H1 (cell line): Measurements from ENCODE around the gene RPL28. TPM values are rescaled to one million over a fixed set of nuclear protein-coding genes. Genes with fewer than 3 reads are reported as not detected.
A peak's percentile ranks its signal among the peaks of the same experiment; 100 is the strongest.

Source experiments
- CTCF ChIA-PET: fragments of 300-600 bp; sonication (Branson Sonifier 250); formaldehyde crosslinking; loops from one replicate; lab custom pipeline; 2021; ENCODE audit not compliant: partially characterized antibody; lab: Charles Lee
- POLR2A ChIA-PET: fragments of 300-600 bp; sonication (Branson Sonifier 250); formaldehyde crosslinking; loops from one replicate; lab custom pipeline; 2021; ENCODE audit warnings: inconsistent platforms; ENCODE audit not compliant: partially characterized antibody; lab: Charles Lee
- DNase-seq, 2 experiments: peaks; one replicate each; pipeline versions ENCODE4 v3.0.0 to v3.0.0-alpha.2; 2010 to 2022; ENCODE audit warnings: low spot score in 2 of 2, low read depth in 1 of 2, mixed read lengths in 1 of 2
- FAIRE-seq: peaks from 2 replicates; lab custom pipeline; 2011; peaks lifted over from hg19 to GRCh38; lab: Jason Lieb, UNC
- H2AFZ ChIP-seq: 2 replicates; pipeline ENCODE4 v1.8.1; 2012; ENCODE audit warnings: low read length, inconsistent platforms
- H2AK5ac ChIP-seq: 2 replicates; pipeline ENCODE4 v1.6.1; 2013; ENCODE audit warnings: low read depth, low read length
- H2BK120ac ChIP-seq: replicated peaks from 2 replicates; pipeline ENCODE3; 2013; ENCODE audit warnings: low read depth, low read length, inconsistent platforms
- H2BK12ac ChIP-seq: 2 replicates; pipeline ENCODE4 v1.6.1; 2013; ENCODE audit warnings: low read depth, low read length
- H2BK15ac ChIP-seq: 2 replicates; pipeline ENCODE4 v1.6.1; 2013; ENCODE audit warnings: low read length
- H2BK20ac ChIP-seq: 2 replicates; pipeline ENCODE4 v1.6.1; 2013; ENCODE audit warnings: low read length
- H2BK5ac ChIP-seq: 2 replicates; pipeline ENCODE4 v1.6.1; 2013; ENCODE audit warnings: low read depth, low read length
- H3K14ac ChIP-seq: 2 replicates; pipeline ENCODE4 v1.6.1; 2013; ENCODE audit warnings: inconsistent platforms; ENCODE audit not compliant: insufficient read length
- H3K18ac ChIP-seq: 2 replicates; pipeline ENCODE4 v1.6.1; 2013; ENCODE audit warnings: low read length; ENCODE audit errors: extremely low read depth
- H3K23ac ChIP-seq: 2 replicates; pipeline ENCODE4 v1.6.1; 2013; ENCODE audit warnings: inconsistent platforms; ENCODE audit not compliant: insufficient read length
- H3K23me2 ChIP-seq: 2 replicates; pipeline ENCODE4 v1.6.1; 2013; ENCODE audit warnings: low read depth, low read length
- H3K27ac ChIP-seq: 2 replicates; pipeline ENCODE4 v1.6.1; 2011; ENCODE audit warnings: low read depth, low read length, inconsistent platforms
- H3K27me3 ChIP-seq, 4 experiments: replicated peaks in 1 of 4; 1 replicate in 1 of 4; 2 replicates in 3 of 4; pipeline versions ENCODE4 v1.6.1 to v1.8.1; 2011 to 2013; ENCODE audit warnings: low read length in 3 of 4, mild to moderate bottlenecking in 3 of 4, inconsistent platforms in 2 of 4, mixed read lengths in 2 of 4, moderate library complexity in 1 of 4; ENCODE audit not compliant: control insufficient read depth in 3 of 4, insufficient read depth in 3 of 4; ENCODE audit errors: extremely low read depth in 1 of 4
- H3K36me3 ChIP-seq, 4 experiments: 2 replicates each; pipeline versions ENCODE4 v1.6.1 to v1.8.1; 2011 to 2013; ENCODE audit warnings: mild to moderate bottlenecking in 4 of 4, low read length in 3 of 4, moderate library complexity in 2 of 4, control low read depth in 1 of 4, inconsistent platforms in 1 of 4; ENCODE audit not compliant: insufficient read depth in 4 of 4, control insufficient read depth in 2 of 4
- H3K4ac ChIP-seq: replicated peaks from 2 replicates; pipeline ENCODE3; 2013; ENCODE audit warnings: low read length, low read depth, mixed read lengths, inconsistent platforms; ENCODE audit not compliant: insufficient read length
- H3K4me1 ChIP-seq, 4 experiments: replicated peaks in 1 of 4; 1 replicate in 1 of 4; 2 replicates in 3 of 4; pipeline versions ENCODE4 v1.6.1 to v1.8.1; 2011 to 2013; ENCODE audit warnings: low read length in 3 of 4, inconsistent platforms in 2 of 4, mixed read lengths in 1 of 4; ENCODE audit not compliant: insufficient read depth in 4 of 4, control insufficient read depth in 3 of 4
- H3K4me2 ChIP-seq, 2 experiments: 2 replicates each; pipeline versions ENCODE4 v1.6.1 to v1.8.1; 2011 to 2013; ENCODE audit warnings: low read depth in 2 of 2, low read length in 2 of 2, control low read depth in 1 of 2, inconsistent platforms in 1 of 2, mild to moderate bottlenecking in 1 of 2; ENCODE audit not compliant: insufficient read depth in 1 of 2
- H3K4me3 ChIP-seq, 4 experiments: fragments of 200-600, 300-600 bp in 1 of 4; sonication (generic), shearing (Covaris generic), sonication (Bioruptor Twin) in 1 of 4; 2 replicates each; pipeline versions ENCODE4 v1.5.1 to v1.8.1; 2011 to 2016; ENCODE audit warnings: low read length in 4 of 4, low read depth in 3 of 4, control low read depth in 2 of 4, inconsistent platforms in 2 of 4, mild to moderate bottlenecking in 2 of 4, mixed read lengths in 1 of 4, moderate library complexity in 1 of 4; ENCODE audit not compliant: insufficient read depth in 2 of 4; ENCODE audit errors: extremely low read depth in 1 of 4
- H3K56ac ChIP-seq: replicated peaks from 2 replicates; pipeline ENCODE3; 2013; ENCODE audit warnings: low read depth, mild to moderate bottlenecking, mixed read lengths, low read length, inconsistent platforms; ENCODE audit not compliant: insufficient read length
- H3K79me1 ChIP-seq: 2 replicates; pipeline ENCODE4 v1.6.1; 2013; ENCODE audit warnings: low read depth, low read length, control low read depth
- H3K79me2 ChIP-seq, 2 experiments: 2 replicates each; pipeline versions ENCODE4 v1.6.1 to v1.8.1; 2012 to 2013; ENCODE audit warnings: low read length in 2 of 2, mild to moderate bottlenecking in 2 of 2, inconsistent platforms in 1 of 2; ENCODE audit not compliant: insufficient read depth in 2 of 2, control insufficient read depth in 1 of 2
- H3K9ac ChIP-seq, 4 experiments: replicated peaks in 1 of 4; 1 replicate in 1 of 4; 2 replicates in 3 of 4; pipeline versions ENCODE4 v1.6.1 to v1.8.1; 2011 to 2013; ENCODE audit warnings: low read depth in 3 of 4, low read length in 3 of 4, control low read depth in 2 of 4, mild to moderate bottlenecking in 2 of 4, moderate library complexity in 2 of 4, inconsistent platforms in 1 of 4; ENCODE audit errors: extremely low read depth in 1 of 4
- H3K9me3 ChIP-seq, 2 experiments: 2 replicates each; pipeline versions ENCODE4 v1.6.1 to v1.8.1; 2012 to 2013; ENCODE audit warnings: mild to moderate bottlenecking in 2 of 2, moderate library complexity in 2 of 2, control low read depth in 1 of 2, inconsistent platforms in 1 of 2, low read depth in 1 of 2, low read length in 1 of 2, mixed read lengths in 1 of 2; ENCODE audit not compliant: insufficient read depth in 2 of 2
- H4K20me1 ChIP-seq, 2 experiments: replicated peaks in 1 of 2; 2 replicates each; pipeline versions ENCODE3 to v1.8.1; 2011 to 2013; ENCODE audit warnings: inconsistent platforms in 2 of 2, low read length in 2 of 2, mild to moderate bottlenecking in 1 of 2; ENCODE audit not compliant: insufficient read depth in 2 of 2, control insufficient read depth in 1 of 2
- H4K5ac ChIP-seq: 2 replicates; pipeline ENCODE4 v1.6.1; 2013; ENCODE audit warnings: low read length, low read depth, mixed read lengths, inconsistent platforms; ENCODE audit not compliant: insufficient read length
- H4K8ac ChIP-seq: 2 replicates; pipeline ENCODE4 v1.8.0; 2013; ENCODE audit warnings: mild to moderate bottlenecking, moderate library complexity, low read length, inconsistent platforms; ENCODE audit not compliant: insufficient read depth; ENCODE audit errors: extremely low read depth
- H4K91ac ChIP-seq: replicated peaks from 2 replicates; pipeline ENCODE3; 2013; ENCODE audit warnings: low read length, mixed read lengths, inconsistent platforms; ENCODE audit not compliant: insufficient read length
- BRCA1 ChIP-seq: IDR thresholded peaks from 2 replicates; pipeline ENCODE4 v1.6.1; 2012; ENCODE audit warnings: low read depth, low read length, improper control_type of control experiment
- KDM1A ChIP-seq: fragments of 200-600, 300-600 bp; sonication (generic); IDR thresholded peaks from 2 replicates; pipeline ENCODE4 v1.7.1; 2016; ENCODE audit warnings: mild to moderate bottlenecking, low read length, borderline replicate concordance
- POLR2A ChIP-seq, 2 experiments: IDR thresholded peaks; 1 replicate in 1 of 2; 2 replicates in 1 of 2; pipeline ENCODE4 v1.6.1; 2011; ENCODE audit warnings: low read depth in 2 of 2, low read length in 2 of 2, mild to moderate bottlenecking in 2 of 2; ENCODE audit errors: control extremely low read depth in 1 of 2
- WGBS, 2 experiments: shearing (Covaris generic) in 1 of 2; methylation state at CpG; one replicate each; pipeline versions ENCODE4 v1.1.6 to v1.1.7; 2013 to 2015; ENCODE audit warnings: low lambda C conversion rate in 2 of 2, mixed read lengths in 2 of 2, inconsistent platforms in 1 of 2, low coverage in 1 of 2, missing lambda C conversion rate in 1 of 2; ENCODE audit not compliant: insufficient replicate concordance in 2 of 2, insufficient coverage in 1 of 2, insufficient read length in 1 of 2; ENCODE audit errors: extremely low coverage in 1 of 2, missing lambda C conversion rate in 1 of 2; 5-methylcytosine and 5-hydroxymethylcytosine counted together
- polyA plus RNA-seq, 7 experiments: library from polyadenylated mRNA; depleted of rRNA in 3 of 7; stranded (reverse) in 5 of 7; unstranded in 2 of 7; fragments of >200 nt in 5 of 7; fragments of 200-250 nt in 2 of 7; gene quantifications; 1 replicate in 5 of 7; 2 replicates in 1 of 7; 4 replicates in 1 of 7; pipeline versions ENCODE4 v1.2.1 to v1.2.3, GENCODE V29; 2011 to 2013; ENCODE audit warnings: missing spikeins in 2 of 7, mixed read lengths in 2 of 7
- total RNA-seq: library from RNA; stranded (reverse); fragmentation: NEBNext Ultra II Directional; extraction: Animal tissue kit (Norgen Biotek cat#: 25700); gene quantifications from 2 replicates; pipeline ENCODE4 v1.2.1, GENCODE V29; 2021

Gene RPL28
- total and polyA plus RNA-seq, 2 of the 8 experiments (the other 6 are each of a cell fraction or from before 2014, with no cell fraction given) = 2,123 to 8,402 TPM

GRCh38 chr19:55439052-55439451 is 53.3 kb downstream of the RPL28 start:
- no peak overlapping the region for H3K56ac ChIP-seq
- no peak overlapping the region for H4K5ac ChIP-seq
- H3K4me3 ChIP-seq = no peak overlapping the region
- no peak overlapping the region for H3K18ac ChIP-seq
- no peak for FAIRE-seq
- H3K27ac ChIP-seq = no peak overlapping the region
- H2AK5ac ChIP-seq = 0 out of 2 replicates have a peak overlapping the region, but pooled peaks have one; percentile 60
- no peaks in the 10 kb centered on the region for H3K79me2 ChIP-seq
- no peak for DNase-seq
- ChIA-PET POLR2A (interaction anchor here (0.7 to 4.0 kb wide), 3 partner anchors 10 to 217 kb away, joined by 3 to 48 read pairs (median 4); partner anchors contain the start of gene UBE2S), CTCF (interaction anchor here (0.8 to 1.3 kb wide), 3 partner anchors 21 to 150 kb away, joined by 3 to 5 read pairs (median 3); no protein-coding TSS in a partner anchor)
- no peak overlapping the region for H2AFZ ChIP-seq
- H3K4me1 ChIP-seq = peaks cover 6 to 21% (median 9%) of the 10 kb centered on the region in 4 experiments
- no peak overlapping the region for H4K91ac ChIP-seq
- H3K23ac ChIP-seq = no peak overlapping the region
- no peak overlapping the region for H3K4ac ChIP-seq
- H2BK15ac ChIP-seq = no peak overlapping the region
- H3K14ac ChIP-seq = no peak overlapping the region
- peaks cover 27 to 59% (median 51%) of the 10 kb centered on the region in 4 experiments for H3K27me3 ChIP-seq
- H3K9ac ChIP-seq = no peak overlapping the region
- H3K9me3 ChIP-seq = no peaks in the 10 kb centered on the region
- peaks cover 6 to 25% of the 10 kb centered on the region in 2 experiments for H4K20me1 ChIP-seq
- no peak overlapping the region for H2BK120ac ChIP-seq
- H3K23me2 ChIP-seq = peaks cover 26% of the 10 kb centered on the region; the same call in 1 of the 2 replicates
- peak overlapping the region; percentile 27; the same call in 1 of the 2 replicates for H2BK12ac ChIP-seq
- H2BK5ac ChIP-seq = no peak overlapping the region
- no peak overlapping the region for H3K4me2 ChIP-seq
- no peak overlapping the region for H2BK20ac ChIP-seq
- WGBS, 2 experiments = 77% methylated on average over 5 of the region's 5 CpGs; no CpG with 5 or more reads in 1 of the 2 experiments
- TF ChIP-seq KDM1A = 0 out of 2 replicates have a peak, but pooled peaks have one; percentile 62
- TF ChIP-seq BRCA1 = no peak
- no peak for TF ChIP-seq POLR2A (IDR thresholded peaks at IDR 0.05; ENCODE audit: control extremely low read depth in 1 of 2, low read depth in 2 of 2, low read length in 2 of 2)
- H3K79me1 ChIP-seq = peaks cover 6% of the 10 kb centered on the region
- no peaks in the 10 kb centered on the region for H3K36me3 ChIP-seq
- H4K8ac ChIP-seq = no peak overlapping the region
